Activated CD4-positive, CD25-positive, alpha-beta regulatory T cell (primary cell): ENCODE results near the gene IL10RB.
"Not testable (repeated sequence)": the region's sequence is repeated elsewhere in the genome, so short reads cannot be mapped to it uniquely, and the experiment has no call there.

Experiments used
- DNase-seq, 4 experiments: peaks; one replicate each; lab custom pipeline; 2025; lab: John Stamatoyannopoulos, UW

The IL10RB gene

GRCh38 chr21:33240404-33240803, 25.8 kb upstream of the IL10RB start:
- DNase-seq = no peak

DNA sequence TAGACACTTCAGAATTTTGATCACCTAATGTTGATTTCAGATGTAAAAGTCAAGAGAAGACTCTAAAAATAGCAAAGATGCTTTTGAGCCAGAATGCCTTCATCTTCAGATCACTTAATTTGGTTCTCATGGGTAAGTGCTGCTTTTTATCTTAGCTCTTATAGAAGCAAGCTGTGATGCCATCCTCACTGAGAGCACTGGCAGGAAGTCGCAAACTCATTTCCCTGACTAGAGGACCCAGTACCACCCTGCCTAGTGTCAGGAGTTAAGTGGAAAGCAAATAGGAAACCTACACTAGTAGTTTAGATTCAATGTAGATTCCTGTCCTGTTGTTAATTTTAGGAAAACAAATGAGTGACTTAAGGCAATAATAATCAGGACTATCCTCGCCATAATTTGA, 24.3 kb upstream of the IL10RB start:
- no peak for DNase-seq

- DNase-seq = not testable (repeated sequence)
Observed at GRCh38 chr21:33242846-33243245, 23.3 kb upstream of the IL10RB start.

DNA sequence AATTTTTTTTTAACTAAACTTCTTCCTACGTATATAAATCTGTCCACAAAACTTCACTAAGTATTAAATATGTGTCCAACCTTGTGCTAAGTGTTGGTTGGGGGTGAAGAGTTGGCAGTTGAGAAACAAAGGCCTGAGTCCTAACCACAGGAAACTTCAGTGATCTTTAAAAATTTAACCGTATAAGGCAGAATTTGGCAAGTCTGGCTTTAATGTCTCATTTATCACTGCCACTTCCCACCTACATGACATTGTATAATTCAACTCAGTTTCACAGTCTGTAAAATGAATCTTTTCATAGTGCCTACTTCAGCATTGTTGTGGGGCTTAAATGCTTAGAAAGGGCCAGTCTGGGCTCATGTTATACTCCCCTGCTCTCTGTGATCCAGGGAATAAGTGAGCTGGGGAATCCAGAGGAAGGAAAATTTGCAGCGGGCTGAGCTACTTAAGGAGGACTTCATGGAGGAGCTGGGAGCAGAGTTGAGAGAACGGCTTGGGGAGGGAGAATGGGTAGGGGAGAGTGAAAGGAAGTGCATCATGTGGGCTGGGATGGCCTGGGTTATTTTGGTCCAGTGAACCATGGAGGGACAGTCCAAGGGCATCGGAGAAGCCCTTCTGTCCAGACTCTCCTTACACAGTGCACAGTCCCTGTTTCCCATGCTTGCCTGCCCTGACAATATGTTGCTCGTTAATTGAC, 21.9 kb upstream of the IL10RB start:
- no peak for DNase-seq

- no peak for DNase-seq
Observed at GRCh38 chr21:33244779-33245105, 21.4 kb upstream of the IL10RB start.

DNA sequence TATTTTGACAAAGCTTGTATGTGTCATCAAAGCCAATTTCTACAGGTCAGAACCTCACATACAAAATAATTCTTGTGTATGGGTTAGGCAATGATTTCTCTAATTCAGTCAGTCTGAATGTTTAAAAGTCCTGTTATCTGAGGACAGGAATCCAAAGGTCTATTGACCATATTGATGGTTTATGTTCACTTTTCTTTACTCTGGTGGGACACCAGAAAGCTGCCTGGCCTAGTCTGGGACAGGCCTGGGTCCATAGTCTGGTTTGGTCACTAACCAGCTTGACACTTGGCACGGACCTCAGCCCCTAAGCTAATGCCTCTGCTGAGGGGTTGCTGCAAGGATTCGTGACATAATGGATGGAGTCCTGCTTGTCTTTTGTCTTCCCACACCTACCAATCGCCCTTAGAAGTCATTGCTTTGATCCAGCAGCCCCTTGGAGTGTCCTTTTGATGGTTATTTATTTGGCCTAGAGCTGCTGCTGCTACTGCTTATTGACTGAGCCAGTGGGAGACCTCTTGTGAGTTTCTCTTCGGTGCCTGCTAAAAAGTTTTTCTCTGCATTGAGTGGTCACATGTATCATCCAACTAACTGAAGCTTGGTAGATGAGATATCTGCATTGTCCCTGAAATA, 20.8 kb upstream of the IL10RB start:
- no peak for DNase-seq

DNA sequence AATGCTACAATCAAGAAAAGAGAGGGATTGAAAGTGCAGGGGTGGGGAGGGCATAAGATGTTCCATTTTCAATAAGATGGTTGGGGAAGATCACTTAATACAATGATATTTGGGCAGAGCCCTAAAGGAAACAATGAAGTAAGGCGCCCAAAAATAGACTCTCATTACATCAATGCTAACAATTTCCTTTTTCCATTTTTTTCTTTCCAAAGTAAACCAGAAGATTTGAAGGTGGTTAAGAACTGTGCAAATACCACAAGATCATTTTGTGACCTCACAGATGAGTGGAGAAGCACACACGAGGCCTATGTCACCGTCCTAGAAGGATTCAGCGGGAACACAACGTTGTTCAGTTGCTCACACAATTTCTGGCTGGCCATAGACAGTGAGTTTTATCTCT, 19.7 kb upstream of the IL10RB start:
- no peak for DNase-seq

GRCh38 chr21:33246963-33247362, 19.2 kb upstream of the IL10RB start:
- no peak for DNase-seq

DNA sequence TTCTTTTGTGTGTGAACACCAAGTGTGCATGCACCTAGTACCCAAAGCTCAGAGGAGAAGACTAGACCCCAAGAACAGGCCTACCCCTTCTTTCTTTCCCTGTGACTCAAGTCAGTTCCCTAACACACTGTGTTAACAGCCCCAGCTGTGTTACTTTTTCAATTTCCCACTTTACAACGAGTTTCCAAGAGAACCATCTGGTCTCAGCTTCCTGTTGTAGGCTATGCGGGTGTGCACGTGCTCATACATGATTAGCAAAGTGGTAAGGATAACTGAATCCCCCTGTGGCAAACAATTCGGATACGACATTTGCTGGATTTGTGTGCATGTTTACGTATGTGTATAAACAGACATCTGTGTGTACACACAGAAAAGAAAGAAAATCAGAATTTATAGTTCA, 18.6 kb upstream of the IL10RB start:
- DNase-seq = no peak

- DNase-seq = no peak
Observed at GRCh38 chr21:33249331-33250002, 16.7 kb upstream of the IL10RB start.

DNA sequence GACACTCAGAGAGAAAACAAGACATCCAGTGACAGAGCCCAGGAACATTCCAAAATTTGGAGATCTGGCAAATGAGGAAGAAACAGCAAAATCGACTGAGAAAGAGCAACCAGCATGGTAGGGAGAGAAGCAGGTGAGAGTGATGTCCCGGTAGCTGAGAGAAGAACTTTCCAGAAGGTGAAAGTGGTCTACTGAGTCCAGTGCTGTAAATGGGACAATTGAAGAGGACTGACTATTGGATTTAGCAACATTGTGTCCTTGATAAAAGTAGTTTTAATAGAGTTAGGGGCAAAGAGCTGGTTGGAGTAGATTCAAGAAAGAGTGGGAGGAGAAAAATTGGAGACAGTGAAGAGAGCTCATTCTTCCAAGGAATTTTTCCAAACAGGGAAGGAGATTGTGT, 15.0 kb upstream of the IL10RB start:
- no peak for DNase-seq

DNA sequence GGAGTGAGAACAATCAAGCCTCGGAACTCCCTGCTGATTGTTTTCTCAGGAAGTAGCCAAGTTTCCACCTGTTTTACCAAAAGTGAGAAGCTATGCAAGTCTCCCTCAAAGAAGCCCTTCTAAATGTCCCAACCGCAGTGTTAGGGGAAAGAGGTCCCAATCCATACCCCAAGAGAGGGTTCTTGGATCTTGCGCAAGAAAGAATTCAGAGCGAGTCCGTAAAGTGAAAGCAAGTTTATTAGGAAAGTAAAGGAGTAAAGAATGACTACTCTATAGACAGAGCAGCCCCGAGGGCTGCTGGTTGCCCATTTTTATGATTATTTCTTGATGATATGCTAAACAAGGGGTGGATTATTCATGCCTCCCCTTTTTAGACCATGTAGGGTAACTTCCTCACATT, 12.8 kb upstream of the IL10RB start:
- DNase-seq = not testable (repeated sequence)

DNA sequence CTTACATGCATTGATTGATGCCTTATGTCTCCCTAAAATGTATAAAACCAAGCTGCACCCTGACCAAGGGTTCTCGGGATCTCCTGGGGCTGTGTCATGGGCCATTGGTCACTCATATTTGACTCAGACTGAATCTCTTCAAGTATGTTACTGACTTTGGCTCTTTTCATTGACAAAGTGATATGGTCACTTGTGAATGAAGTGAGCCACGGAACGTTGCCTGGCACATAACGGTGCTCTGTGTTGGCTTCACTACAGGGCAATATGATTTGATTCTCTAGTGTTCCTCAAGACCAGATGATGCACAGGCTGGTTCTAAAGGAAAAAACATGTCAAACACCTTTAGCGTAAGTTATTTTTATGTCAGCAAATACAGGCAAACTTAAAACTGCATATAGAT, 11.4 kb upstream of the IL10RB start:
- DNase-seq = no peak

DNA sequence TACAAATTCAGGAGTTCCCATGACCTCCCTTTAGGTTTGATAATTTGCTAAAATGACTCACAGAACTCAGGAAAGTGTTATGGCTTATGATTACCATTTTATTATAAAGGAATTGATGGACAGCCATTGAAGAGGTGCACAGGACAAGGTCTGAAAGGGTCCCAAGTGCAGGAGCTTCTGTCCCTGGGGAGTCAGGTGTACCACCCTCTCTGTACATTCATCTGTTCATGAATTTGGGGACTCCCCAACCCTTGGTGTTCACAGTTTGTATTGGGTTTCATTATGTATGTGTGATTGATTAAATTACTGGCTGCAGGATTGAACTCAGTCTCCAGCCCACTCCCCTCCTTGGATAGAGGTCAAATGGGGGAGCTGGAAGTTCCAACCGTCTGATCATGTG, 10.8 kb upstream of the IL10RB start:
- no peak for DNase-seq

GRCh38 chr21:33256019-33256418, 10.1 kb upstream of the IL10RB start:
- DNase-seq = no peak

DNA sequence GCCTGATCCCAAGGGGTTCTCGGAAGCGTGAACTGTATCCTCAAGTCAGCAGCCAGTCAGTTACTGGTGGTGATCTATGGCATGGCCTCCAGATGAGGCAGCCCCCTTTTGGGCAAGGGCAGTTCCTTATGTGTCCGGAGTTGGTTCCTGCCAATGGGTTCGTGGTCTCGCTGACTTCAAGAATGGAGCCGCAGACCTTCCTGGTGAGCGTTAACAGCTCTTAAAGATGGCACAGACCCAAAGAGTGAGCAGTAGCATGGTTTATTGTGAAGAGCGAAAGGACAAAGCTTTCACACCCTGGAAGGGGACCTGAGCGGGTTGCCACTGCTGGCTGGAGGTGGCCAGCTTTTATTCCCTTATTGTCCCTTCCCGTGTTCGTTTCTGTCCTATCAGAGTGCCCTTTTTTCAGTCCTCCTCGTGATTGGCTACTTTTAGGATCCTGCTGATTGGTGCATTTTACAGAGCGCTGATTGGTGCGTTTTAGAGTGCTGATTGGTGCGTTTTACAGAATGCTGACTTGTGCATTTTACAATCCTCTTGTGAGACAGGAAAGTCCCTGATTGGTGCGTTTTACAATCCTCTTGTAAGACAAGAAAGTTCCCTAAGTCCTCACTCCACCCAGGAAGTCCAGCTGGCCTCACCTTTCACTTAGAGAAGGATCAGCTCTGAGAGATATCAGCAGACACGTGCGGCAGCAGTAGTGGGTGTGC, 8.9 kb upstream of the IL10RB start:
- no peak for DNase-seq

GRCh38 chr21:33258475-33258874, 7.7 kb upstream of the IL10RB start:
- DNase-seq = no peak

DNA sequence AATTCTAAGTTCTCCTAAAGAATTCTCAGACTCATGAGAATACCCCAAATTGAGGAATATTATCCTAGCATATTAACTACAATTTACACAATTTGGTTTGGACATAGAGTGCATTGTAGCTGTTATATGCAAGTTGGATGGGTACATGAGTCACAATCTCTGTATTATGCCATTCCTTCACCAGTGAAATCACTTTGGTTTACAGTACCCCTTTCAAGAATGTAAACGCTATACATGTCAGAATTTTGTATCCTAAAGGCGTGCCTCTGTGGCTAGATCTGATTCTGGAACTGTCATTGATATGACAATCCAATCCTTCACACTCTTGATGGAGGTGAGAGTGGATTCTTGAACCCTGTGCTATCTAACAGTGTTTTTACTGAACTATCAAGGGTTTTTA, 6.7 kb upstream of the IL10RB start:
- no peak for DNase-seq

DNA sequence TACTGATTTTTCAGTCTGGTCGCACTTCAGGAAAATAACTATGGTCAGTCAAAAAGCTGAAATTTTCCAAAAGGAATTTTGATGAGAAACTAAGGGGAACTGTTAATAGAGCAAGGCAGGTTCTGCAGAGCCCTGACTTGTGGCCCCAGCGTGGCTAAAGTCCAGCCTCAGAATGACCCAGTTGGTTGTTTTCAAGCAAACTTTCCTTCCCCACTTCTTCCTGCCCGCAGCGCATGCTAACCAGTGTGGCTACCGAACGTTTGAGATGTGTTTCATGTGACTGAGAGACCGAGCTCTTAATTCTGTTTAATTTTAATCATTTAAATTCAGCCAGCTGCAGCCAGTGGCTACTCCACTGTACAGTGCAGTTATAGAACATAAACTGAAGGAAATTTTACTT, 6.2 kb upstream of the IL10RB start:
- no peak for DNase-seq

DNA sequence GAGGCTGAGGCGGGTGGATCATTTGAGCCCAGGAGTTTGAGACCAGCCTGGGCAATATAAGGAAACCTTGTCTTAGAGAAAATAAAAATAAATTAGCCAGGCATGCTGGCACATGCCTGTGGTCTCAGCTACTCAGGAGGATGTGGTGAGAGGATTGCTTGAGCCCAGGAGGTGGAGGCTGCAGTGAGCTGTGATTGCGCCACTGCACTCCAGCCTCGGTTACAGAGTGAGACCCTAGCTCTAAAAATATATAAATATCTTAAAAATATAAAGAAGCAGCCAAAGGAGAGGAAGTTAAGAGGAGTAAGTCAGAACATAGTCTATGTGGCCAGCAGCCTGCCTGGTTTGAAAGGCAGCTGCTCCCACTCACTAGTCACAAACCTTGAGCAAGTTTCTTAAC, 4.5 kb upstream of the IL10RB start:
- DNase-seq = no peak

DNA sequence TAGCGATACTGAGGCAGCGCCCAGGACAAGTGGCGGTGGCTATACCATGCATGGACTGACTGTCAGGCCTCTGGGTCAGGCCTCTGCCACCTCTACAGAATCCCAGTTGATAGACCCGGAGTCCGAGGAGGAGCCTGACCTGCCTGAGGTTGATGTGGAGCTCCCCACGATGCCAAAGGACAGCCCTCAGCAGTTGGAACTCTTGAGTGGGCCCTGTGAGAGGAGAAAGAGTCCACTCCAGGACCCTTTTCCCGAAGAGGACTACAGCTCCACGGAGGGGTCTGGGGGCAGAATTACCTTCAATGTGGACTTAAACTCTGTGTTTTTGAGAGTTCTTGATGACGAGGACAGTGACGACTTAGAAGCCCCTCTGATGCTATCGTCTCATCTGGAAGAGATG, 3.2 kb upstream of the IL10RB start:
- no peak for DNase-seq

DNA sequence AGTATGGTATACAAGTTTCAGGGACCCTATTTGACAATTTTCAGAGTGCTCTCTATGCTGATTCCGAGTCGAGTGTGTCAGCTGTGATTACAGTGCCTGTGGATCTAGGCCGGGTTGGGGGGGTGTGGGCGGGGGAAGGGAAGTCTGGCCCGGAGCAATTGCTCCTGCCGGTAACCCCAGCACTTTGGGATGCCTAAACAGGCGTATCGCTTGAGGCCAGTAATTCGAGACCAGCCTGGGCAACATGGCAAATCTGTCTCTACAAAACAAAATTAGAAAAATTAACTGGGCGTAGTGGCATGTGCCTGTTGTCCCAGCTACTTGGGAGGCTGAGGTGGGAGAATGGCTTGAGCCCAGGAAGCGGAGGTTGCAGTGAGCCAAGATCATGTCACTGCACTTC, 1.6 kb upstream of the IL10RB start:
- no peak for DNase-seq

DNA sequence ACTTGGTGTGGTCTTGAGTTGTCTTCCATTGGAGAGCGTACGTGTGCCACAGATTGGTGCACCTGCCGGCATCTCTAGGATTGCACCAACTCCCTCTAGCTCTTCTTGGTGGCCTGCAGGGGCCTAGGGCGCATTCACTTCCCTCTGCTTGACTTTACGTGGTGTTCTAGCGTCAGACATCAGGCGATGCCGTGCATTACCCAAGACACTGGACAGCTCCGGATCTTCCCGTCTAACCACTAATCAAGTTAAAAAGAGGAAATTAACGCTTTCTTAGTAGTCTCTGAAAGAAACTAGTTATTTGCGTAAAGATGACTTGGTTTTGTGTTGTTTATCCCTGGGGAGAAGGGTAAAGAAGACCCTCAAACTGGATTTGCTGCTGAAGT, 510 bp upstream of the IL10RB start:
- no peak for DNase-seq
